K562 (cell line): ENCODE results near the gene ASB6. TPM values are rescaled to one million over a fixed set of nuclear protein-coding genes. Genes with fewer than 3 reads are reported as not detected.
A peak's percentile ranks its signal among the peaks of the same experiment; 100 is the strongest.

Source experiments
- CXXC5 ChIP-seq: fragments of 250-450 bp; sonication (Bioruptor Pico); IDR thresholded peaks from 2 replicates; pipeline ENCODE4 v1.8.0; 2022; ENCODE audit warnings: inconsistent platforms, mild to moderate bottlenecking, moderate library complexity
- EP300 ChIP-seq: IDR thresholded peaks from 2 replicates; pipeline ENCODE4 v1.6.1; 2012; ENCODE audit warnings: low read length, improper control_type of control experiment
- ESRRA ChIP-seq: fragments of 450-650 bp; IDR thresholded peaks from 2 replicates; pipeline ENCODE4 v1.6.1; 2014; ENCODE audit warnings: low read depth, mild to moderate bottlenecking, moderate library complexity, borderline replicate concordance
- GABPA ChIP-seq: fragments of 200-800 bp; sonication (Bioruptor generic); conservative IDR thresholded peaks from 2 replicates; pipeline ENCODE4 v1.6.1; 2016; ENCODE audit warnings: low read depth, missing genetic modification characterization, missing compliant biosample characterization
- HNRNPLL ChIP-seq: fragments of 200-400 bp; formaldehyde crosslinking; IDR thresholded peaks from 2 replicates; pipeline ENCODE4 v1.6.1; 2017; ENCODE audit warnings: low read length, low read depth, mild to moderate bottlenecking; ENCODE audit not compliant: poor library complexity, severe bottlenecking
- KDM1A ChIP-seq, 2 experiments: fragments of 450-650 bp; IDR thresholded peaks; 2 replicates each; pipeline ENCODE4 v1.6.1; 2016; ENCODE audit warnings: mild to moderate bottlenecking in 2 of 2
- KDM4B ChIP-seq, 2 experiments: fragments of 450-650 bp in 1 of 2; sonication (generic) in 1 of 2; IDR thresholded peaks; 2 replicates each; pipeline ENCODE4 v1.6.1; 2016 to 2017; ENCODE audit warnings: borderline replicate concordance in 2 of 2, antibody characterized with exemption in 1 of 2, low read depth in 1 of 2, mild to moderate bottlenecking in 1 of 2
- MAFF ChIP-seq: IDR thresholded peaks from 2 replicates; pipeline ENCODE4 v1.6.1; 2012; ENCODE audit warnings: low read length, improper control_type of control experiment
- MAFK ChIP-seq: IDR thresholded peaks from 2 replicates; pipeline ENCODE4 v1.6.1; 2011; ENCODE audit warnings: low read length, improper control_type of control experiment
- MTA1 ChIP-seq: fragments of 450-650 bp; IDR thresholded peaks from 2 replicates; pipeline ENCODE4 v1.6.1; 2017; ENCODE audit warnings: borderline replicate concordance
- NEUROD1 ChIP-seq: fragments of 150-350 bp; IDR thresholded peaks from 2 replicates; pipeline ENCODE4 v1.6.1; 2014; ENCODE audit warnings: borderline replicate concordance, low read length, low read depth; ENCODE audit not compliant: partially characterized antibody
- PCBP1 ChIP-seq: fragments of 200-400 bp; formaldehyde crosslinking; IDR thresholded peaks from 2 replicates; pipeline ENCODE4 v1.6.1; 2018; ENCODE audit warnings: mild to moderate bottlenecking, low read depth, low read length; ENCODE audit not compliant: poor library complexity, severe bottlenecking
- PHB ChIP-seq: fragments of 250-450 bp; sonication (Bioruptor Pico); IDR thresholded peaks from 2 replicates; pipeline ENCODE4 v1.5.0; 2021
- TOE1 ChIP-seq, 2 experiments: fragments of 450-650 bp in 1 of 2; sonication (generic) in 1 of 2; formaldehyde crosslinking in 1 of 2; IDR thresholded peaks; 2 replicates each; pipeline versions ENCODE4 v1.7.1 to v1.8.0; 2016 to 2022; ENCODE audit warnings: borderline replicate concordance in 2 of 2, mild to moderate bottlenecking in 2 of 2, antibody characterized with exemption in 1 of 2, inconsistent platforms in 1 of 2, low read depth in 1 of 2, missing genetic modification reagents in 1 of 2, moderate library complexity in 1 of 2
- ZSCAN32 ChIP-seq: fragments of 450-650 bp; formaldehyde crosslinking; IDR thresholded peaks from 2 replicates; pipeline ENCODE4 v1.4.0; 2020; ENCODE audit warnings: mild to moderate bottlenecking, moderate library complexity
- polyA plus RNA-seq, 8 experiments: library from polyadenylated mRNA; depleted of rRNA in 4 of 8; stranded (reverse) in 5 of 8; unstranded in 3 of 8; fragments of >200 nt; fragmentation: Nextera tagmentation in 2 of 8; fragmentation: Illumina TruSeq in 1 of 8; extraction: Ambion mirVana in 2 of 8; extraction: Trizol in 1 of 8; gene quantifications; 2 replicates each; pipeline versions ENCODE4 v1.2.1 to v1.2.3, GENCODE V29; 2011 to 2014; ENCODE audit warnings: inconsistent platforms in 1 of 8, missing spikeins in 1 of 8
- total RNA-seq, 7 experiments: library from RNA; depleted of rRNA in 6 of 7; stranded (reverse); fragments of >200 nt in 6 of 7; fragmentation: Illumina TruSeq in 2 of 7; extraction: Trizol in 2 of 7; gene quantifications; 2 replicates each; pipeline versions ENCODE4 v1.2.1 to v1.2.3, GENCODE V29; 2011 to 2021; ENCODE audit warnings: low replicate concordance in 1 of 7
- TF ChIP-seq, protein P1 (sequence below): sonication (generic); formaldehyde crosslinking; IDR thresholded peaks from 2 replicates; pipeline ENCODE4 v1.8.0; 2022; ENCODE audit warnings: mild to moderate bottlenecking, missing genetic modification reagents
- TF ChIP-seq, protein P2 (sequence below): fragments of 150-350 bp; conservative IDR thresholded peaks from 2 replicates; pipeline ENCODE4 v1.6.1; 2014; ENCODE audit warnings: low read length
- TF ChIP-seq, protein P3 (sequence below): sonication (generic); formaldehyde crosslinking; IDR thresholded peaks from 2 replicates; pipeline ENCODE4 v1.8.0; 2022; ENCODE audit warnings: missing genetic modification reagents, mild to moderate bottlenecking, moderate library complexity, borderline replicate concordance

The ASB6 gene
- total and polyA plus RNA-seq, 9 of the 15 experiments (the other 6 are each of a cell fraction or from before 2014, with no cell fraction given), result 0.92 to 17.8 (median 11.3) TPM

DNA sequence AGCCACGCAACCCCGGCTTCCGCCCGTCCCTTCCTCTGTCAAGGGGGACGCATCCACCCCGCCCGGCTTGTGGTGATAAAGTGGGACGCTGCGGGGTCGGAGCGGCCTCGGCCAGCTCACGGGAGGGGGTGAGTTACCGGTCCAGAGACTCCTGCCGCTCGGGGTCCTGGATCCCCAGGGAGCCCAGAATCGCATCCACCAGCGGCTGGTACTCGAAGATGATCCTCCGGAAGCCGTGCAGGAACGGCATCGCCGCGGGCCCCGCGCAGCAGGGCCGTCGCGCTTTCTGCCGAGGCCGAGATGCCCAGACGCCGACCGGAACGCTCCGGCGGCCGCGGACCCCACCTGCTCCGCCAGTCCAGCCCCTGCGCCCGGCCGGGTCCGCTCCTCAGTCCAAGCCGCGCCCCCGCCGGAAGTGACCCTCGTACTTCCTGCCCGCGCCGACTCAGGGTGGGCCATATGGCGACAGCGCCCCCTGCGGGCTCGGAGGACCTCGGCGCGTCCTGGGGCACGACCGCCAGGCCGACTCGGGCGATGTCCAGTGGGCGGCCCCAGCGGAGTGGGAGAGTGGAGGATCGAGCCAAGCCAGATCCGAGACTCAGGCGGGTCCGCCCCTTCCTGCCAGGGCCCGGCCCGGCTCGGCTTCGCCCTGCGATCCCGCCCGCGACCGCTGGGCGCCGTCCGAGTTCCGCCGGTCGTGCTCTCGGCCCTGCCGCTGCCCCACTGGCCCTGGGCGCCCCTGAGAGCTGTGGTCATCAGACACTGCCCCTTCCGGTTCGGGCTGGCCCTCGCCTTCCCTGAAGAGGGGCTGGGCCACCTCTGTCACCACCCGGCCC is at the start of gene ASB6 (continued):
- TF ChIP-seq PCBP1 (peak; percentile 58), ZSCAN32 (no peak), EP300 (peak; percentile 50), MTA1 (no peak), KDM1A (IDR thresholded peaks at IDR 0.05) (no peak), CXXC5 (CRISPR knock-in tag) (peak; percentile 85), MAFF (no peak), GABPA (tag) (peak; percentile 99), NEUROD1 (peak; percentile 28), ESRRA (peak; percentile 81), MAFK (no peak), TOE1 (IDR thresholded peaks at IDR 0.05; ENCODE audit: borderline replicate concordance) (peak; percentile 43; the same call in 1 of the 2 replicates), TOE1 (CRISPR knock-in tag; IDR thresholded peaks at IDR 0.05; ENCODE audit: borderline replicate concordance, low read depth) (no peak), PHB (CRISPR knock-in tag) (no peak), HNRNPLL (peak; percentile 24), KDM4B (IDR thresholded peaks at IDR 0.05; ENCODE audit: borderline replicate concordance in 2 of 2, low read depth in 1 of 2) (peak in 1 of 2 experiments; percentile 94; a peak in 2 of 4 replicates)
- TF ChIP-seq, protein P1, sequence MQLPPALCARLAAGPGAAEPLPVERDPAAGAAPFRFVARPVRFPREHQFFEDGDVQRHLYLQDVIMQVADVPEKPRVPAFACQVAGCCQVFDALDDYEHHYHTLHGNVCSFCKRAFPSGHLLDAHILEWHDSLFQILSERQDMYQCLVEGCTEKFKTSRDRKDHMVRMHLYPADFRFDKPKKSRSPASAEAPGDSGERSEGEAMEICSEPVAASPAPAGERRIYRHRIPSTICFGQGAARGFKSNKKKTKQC (CRISPR knock-in tag), result peak; percentile 42; the same call in 1 of the 2 replicates
- TF ChIP-seq, protein P2, sequence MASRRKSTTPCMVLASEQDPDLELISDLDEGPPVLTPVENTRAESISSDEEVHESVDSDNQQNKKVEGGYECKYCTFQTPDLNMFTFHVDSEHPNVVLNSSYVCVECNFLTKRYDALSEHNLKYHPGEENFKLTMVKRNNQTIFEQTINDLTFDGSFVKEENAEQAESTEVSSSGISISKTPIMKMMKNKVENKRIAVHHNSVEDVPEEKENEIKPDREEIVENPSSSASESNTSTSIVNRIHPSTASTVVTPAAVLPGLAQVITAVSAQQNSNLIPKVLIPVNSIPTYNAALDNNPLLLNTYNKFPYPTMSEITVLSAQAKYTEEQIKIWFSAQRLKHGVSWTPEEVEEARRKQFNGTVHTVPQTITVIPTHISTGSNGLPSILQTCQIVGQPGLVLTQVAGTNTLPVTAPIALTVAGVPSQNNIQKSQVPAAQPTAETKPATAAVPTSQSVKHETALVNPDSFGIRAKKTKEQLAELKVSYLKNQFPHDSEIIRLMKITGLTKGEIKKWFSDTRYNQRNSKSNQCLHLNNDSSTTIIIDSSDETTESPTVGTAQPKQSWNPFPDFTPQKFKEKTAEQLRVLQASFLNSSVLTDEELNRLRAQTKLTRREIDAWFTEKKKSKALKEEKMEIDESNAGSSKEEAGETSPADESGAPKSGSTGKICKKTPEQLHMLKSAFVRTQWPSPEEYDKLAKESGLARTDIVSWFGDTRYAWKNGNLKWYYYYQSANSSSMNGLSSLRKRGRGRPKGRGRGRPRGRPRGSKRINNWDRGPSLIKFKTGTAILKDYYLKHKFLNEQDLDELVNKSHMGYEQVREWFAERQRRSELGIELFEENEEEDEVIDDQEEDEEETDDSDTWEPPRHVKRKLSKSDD, result 0 out of 2 replicates have a peak, but pooled peaks have one; percentile 22
- TF ChIP-seq, protein P3, sequence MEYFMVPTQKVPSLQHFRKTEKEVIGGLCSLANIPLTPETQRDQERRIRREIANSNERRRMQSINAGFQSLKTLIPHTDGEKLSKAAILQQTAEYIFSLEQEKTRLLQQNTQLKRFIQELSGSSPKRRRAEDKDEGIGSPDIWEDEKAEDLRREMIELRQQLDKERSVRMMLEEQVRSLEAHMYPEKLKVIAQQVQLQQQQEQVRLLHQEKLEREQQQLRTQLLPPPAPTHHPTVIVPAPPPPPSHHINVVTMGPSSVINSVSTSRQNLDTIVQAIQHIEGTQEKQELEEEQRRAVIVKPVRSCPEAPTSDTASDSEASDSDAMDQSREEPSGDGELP (CRISPR knock-in tag), result peak; percentile 96
